ENCODE results near the gene EIF2D.
A peak's percentile ranks its signal among the peaks of the same experiment; 100 is the strongest.
"Not testable (repeated sequence)": the region's sequence is repeated elsewhere in the genome, so short reads cannot be mapped to it uniquely, and the experiment has no call there.

Gene EIF2D

DNA sequence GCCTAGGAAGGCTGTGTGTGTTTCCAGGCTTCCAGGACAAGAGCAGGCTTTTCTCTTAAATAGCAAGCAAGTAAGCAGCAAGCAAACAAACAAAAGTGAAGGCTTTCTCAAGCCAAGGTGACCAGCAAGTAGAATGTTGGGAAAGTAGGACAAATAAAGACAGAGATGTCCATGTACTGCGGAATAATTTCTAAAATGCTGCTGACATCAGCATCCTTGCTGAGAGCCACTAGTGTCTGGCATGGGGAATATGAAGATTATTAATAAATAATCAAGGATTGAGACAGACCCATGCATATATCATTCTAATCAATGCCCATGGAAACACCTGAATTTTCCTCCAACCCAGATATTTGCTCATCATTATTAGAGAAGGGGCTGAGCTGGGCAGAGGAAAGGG is 16.7 kb upstream of the EIF2D start:
- CTCF ChIA-PET: interaction anchor here (0.5 to 1.2 kb wide), 4 partner anchors 35 to 626 kb away, joined by 3 to 8 read pairs (median 4); partner anchors contain the start of gene RAB7B
- POLR2A ChIA-PET (ENCODE audit: low non-redundant PET): no interaction called here
- DNase-seq (ENCODE audit: low spot score): no peak
- TF ChIP-seq CTCF (conservative IDR thresholded peaks at IDR 0.05; ENCODE audit: low read depth): no peak
- H3K27ac ChIP-seq: no peak overlapping the region

- H3K27ac ChIP-seq; POLR2A ChIA-PET (ENCODE audit: low non-redundant PET); DNase-seq (ENCODE audit: low spot score): not testable (repeated sequence)
- CTCF ChIA-PET: interaction anchor here (0.6 to 0.8 kb wide), 2 partner anchors 14 to 285 kb away, joined by 4 to 5 read pairs; partner anchors contain the start of gene EIF2D
Measured at GRCh38 chr1:206626396-206626795, 14.1 kb upstream of the EIF2D start.

DNA sequence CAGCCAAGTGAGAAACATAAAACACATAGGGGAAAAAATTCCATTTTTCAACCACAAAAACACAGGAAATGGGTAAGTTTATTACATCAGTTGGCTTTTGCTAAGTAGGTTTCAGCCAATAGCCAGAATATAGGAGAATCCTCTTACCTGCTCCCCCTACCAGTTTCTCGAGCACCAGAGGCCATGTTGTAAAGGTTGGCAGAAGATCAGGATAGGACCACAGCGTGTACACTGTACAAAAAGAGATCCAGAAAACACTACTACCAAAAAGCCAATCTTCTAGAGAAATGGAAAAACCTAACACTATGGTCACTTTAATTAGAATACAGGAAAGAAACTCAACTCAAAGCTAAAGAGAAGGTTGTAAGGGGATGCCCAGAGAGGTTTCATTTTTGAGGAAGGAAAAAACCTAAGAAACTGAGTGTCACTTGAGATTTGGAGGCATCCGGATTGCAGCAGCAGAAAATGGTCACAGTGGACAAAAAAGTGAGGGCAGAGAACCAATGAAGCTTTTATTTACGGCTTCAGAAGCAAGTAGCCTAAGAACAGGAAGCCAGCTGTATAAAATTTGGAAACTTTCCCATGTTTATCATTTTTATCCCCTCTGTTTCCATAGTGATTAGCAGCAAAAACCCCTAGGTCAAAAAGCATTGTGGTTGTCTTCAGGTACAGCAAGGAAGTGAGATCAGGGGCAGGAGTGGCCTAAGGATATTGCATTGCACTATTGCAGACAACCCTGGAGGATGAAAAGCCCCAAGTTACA is 2.9 kb downstream of the EIF2D start:
- CTCF ChIA-PET: interaction anchor here (0.6 to 2.7 kb wide), 16 partner anchors 18 to 396 kb away, joined by 3 to 11 read pairs (median 4); no protein-coding TSS in a partner anchor

DNA sequence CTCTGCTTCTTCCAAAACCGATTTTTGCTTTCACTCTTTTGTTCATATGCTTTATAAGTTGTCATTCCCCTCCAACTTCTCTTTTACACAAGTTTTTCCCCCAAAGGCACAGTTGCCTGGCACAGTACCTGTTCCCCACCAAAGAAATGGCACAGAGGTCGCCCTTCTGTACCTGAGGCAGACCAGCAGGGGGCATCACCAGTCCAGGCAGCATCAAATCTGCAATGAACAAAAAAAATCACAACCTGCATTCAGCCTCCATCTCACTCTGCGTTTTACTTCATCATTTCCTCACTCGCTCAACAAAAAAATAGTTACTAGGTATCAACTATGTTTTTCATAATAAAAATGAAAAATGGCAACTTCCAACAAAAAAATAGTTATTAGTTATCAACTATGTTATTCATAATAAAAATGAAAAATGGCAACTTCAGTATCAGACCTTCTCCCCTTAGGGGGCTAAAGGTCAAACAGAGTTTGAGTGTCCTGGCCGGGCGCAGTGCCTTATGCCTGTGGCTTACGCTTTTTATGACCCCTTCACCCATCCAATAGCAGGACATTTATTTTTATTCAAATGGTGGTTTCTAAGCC is 4.1 kb downstream of the EIF2D start:
- CTCF ChIA-PET: interaction anchor here (0.6 to 2.7 kb wide), 12 partner anchors 9 to 374 kb away, joined by 3 to 11 read pairs (median 4); no protein-coding TSS in a partner anchor
- DNase-seq (ENCODE audit: low spot score): no peak

More for the DNA sequence above, 2.9 kb downstream of the EIF2D start:
- DNase-seq (ENCODE audit: low spot score): no peak
- no peak for TF ChIP-seq CTCF (conservative IDR thresholded peaks at IDR 0.05; ENCODE audit: low read depth)
- no peak overlapping the region for H3K27ac ChIP-seq
- POLR2A ChIA-PET (ENCODE audit: low non-redundant PET): interaction anchor here (0.6 to 1.4 kb wide), 2 partner anchors 26 to 132 kb away, joined by 3 to 4 read pairs; partner anchors contain the start of gene DYRK3

DNA sequence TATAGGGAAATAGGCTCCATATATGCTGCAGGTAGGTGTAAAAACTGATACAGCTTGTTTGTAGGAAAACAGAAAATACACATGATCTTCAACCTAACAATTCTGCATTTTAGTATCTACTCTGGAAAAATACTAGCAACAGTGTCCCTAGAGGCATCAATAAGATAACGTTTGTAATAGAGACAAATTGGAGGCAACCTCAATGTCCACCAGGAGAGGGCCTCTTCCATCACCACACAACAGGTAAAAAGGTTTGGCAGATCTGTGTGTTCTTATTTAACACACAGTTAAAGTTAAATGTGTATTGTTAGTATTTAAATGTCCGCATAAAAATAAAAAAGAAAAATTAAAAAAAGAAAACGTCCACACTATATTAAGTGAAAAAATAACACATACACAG is 5.4 kb downstream of the EIF2D start:
- DNase-seq (ENCODE audit: low spot score): peak; percentile 79
- TF ChIP-seq CTCF (conservative IDR thresholded peaks at IDR 0.05; ENCODE audit: low read depth): peak; percentile 70
- CTCF ChIA-PET: interaction anchor here (0.6 to 1.1 kb wide), 11 partner anchors 10 to 403 kb away, joined by 3 to 7 read pairs (median 3); no protein-coding TSS in a partner anchor
- POLR2A ChIA-PET (ENCODE audit: low non-redundant PET): interaction anchor here (0.7 kb wide), 1 partner anchor 184 kb away, joined by 5 read pairs; no protein-coding TSS in a partner anchor
- no peak overlapping the region for H3K27ac ChIP-seq

More for the DNA sequence above, 4.1 kb downstream of the EIF2D start:
- H3K27ac ChIP-seq: no peak overlapping the region
- POLR2A ChIA-PET (ENCODE audit: low non-redundant PET): no interaction called here
- TF ChIP-seq CTCF (conservative IDR thresholded peaks at IDR 0.05; ENCODE audit: low read depth): peak; percentile 87

GRCh38 chr1:206604861-206605260 is 7.4 kb downstream of the EIF2D start:
- no peak for DNase-seq (ENCODE audit: low spot score)
- TF ChIP-seq CTCF (conservative IDR thresholded peaks at IDR 0.05; ENCODE audit: low read depth): no peak
- ChIA-PET POLR2A (ENCODE audit: low non-redundant PET) (no interaction called here), CTCF (interaction anchor here (1.1 to 1.4 kb wide), 2 partner anchors 12 to 125 kb away, joined by 5 read pairs; no protein-coding TSS in a partner anchor)
- no peak overlapping the region for H3K27ac ChIP-seq
